ENCODE results near the gene ING4.
"Not testable (repeated sequence)": the region's sequence is repeated elsewhere in the genome, so short reads cannot be mapped to it uniquely, and the experiment has no call there.

ING4 gene

GRCh38 chr12:6662906-6663742 is at the start of gene ING4:
TSS of gene ING4 (minus strand) at chr12:6663119. CDS start at chr12:6663101, 18 bp downstream.
- DNase-seq (ENCODE audit: low read depth) = peak; percentile 89

GRCh38 chr12:6708960-6709394 is 46.1 kb upstream of the ING4 start:
- no peak for DNase-seq (ENCODE audit: low read depth)

DNA sequence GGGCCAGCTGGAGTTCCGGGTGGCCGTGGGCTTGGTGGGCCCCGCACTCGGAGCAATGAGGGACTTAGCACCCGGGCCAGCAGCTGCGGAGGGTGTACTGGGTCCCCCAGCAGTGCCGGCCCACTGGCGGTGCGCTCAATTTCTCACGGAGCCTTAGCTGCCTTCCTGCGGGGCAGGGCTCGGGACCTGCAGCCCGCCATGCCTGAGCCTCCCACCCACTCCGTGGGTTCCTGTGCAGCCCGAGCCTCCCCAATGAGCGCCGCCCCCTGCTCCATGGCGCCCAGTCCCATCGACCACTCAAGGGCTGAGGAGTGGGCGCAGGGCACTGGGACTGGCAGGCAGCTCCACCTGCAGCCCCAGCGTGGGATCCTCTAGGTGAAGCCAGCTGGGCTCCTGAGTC is 45.4 kb upstream of the ING4 start:
- not testable (repeated sequence) for DNase-seq (ENCODE audit: low read depth)

DNA sequence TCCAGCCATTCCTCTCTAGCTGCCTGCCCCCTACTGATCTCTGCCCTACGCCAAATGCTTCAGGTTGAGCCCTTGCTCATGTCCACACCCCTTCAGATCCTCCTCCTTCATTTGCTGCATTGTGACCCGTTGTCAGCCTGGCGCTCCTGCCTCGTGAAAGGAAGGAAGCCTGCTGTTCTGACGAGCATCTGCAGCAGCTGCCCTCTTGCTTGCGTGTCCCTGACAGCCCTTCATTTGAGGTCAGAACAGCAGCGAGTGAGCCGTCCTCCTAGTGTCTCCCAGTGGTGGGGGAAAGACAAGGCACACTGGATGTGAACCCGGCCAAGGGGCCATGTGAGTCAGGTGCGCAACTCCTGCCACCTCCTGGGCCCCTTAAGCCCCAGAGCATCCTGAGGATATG is 40.7 kb upstream of the ING4 start:
- no peak for DNase-seq (ENCODE audit: low read depth)

DNA sequence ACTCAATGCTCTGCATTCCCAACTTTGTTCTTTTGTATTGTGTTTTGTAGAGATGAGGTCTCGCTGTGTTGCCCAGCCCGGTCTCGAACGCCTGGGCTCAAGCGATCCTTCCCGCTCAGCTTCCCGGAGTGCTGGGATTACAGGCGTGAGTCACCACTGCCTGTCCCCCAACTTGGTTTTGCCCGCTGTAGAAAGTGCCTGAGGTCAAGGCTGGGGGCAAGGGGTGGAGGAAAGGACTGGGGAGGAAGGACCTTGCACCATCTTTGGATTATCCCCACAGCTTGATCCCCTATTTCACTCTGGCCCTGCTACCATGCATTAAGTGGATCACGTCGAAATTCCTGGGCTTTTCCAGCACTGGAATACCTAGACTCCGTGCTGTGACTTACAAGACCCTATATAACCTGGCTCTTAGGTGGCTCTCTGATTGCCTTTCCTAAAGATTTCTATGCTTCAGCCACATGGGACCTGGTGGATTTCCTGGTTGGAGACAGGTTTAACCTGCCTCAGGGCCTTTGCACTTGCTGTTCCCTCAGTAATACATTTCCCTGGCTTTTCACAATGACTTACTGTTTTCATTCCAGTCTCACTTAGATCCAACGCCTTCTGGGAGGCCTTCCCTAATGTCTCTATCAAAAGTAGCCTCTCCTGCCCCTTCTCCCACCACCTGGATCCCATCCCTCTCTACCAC is 38.3 kb upstream of the ING4 start:
- DNase-seq (ENCODE audit: low read depth) = no peak

- peak; percentile 43 for DNase-seq (ENCODE audit: low read depth)
Observed at GRCh38 chr12:6700646-6701051, 37.7 kb upstream of the ING4 start, which contains the start of gene PIANP. TSS of gene PIANP (minus strand) at chr12:6700815. CDS start at chr12:6698061, 2,754 bp downstream.

- DNase-seq (ENCODE audit: low read depth) = no peak
Observed at GRCh38 chr12:6699989-6700645, 37.2 kb upstream of the ING4 start.

DNA sequence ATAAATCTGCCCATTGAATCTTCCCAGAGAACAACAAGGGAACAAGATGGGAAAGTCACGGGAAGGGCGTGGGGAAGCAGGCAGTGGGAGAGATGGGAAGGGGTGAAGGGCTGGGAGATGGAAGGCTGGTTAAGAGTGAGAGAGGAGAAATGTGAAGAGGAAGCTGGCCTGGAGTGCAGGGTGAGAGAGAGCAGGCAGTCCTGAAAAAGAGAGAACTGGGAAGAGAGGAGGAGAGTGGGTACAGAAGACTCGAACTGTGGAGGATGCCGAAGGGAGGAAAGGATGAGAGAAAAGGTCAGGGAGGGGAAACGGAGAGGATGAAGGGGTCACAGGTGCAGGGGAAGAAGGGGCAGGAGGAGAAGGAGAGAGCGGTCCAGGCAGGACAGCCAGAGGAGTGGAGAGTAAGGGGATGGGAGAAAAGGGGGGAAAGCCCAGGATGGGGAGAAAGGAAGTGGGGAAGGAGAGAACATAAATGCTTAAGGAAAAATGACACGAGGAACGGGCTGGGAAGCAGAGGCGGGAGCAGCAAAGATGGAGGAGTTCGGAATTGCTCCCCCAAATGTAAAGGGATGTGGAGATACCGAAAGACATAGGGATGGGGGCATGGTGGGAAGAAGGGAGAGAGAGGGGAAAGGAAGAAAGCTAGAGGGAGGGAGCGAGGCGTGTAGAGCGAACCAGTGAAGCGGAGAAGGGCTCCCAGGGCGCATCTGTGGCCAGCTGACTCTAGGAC is 36.5 kb upstream of the ING4 start:
- DNase-seq (ENCODE audit: low read depth) = no peak

GRCh38 chr12:6698352-6699046 is 35.6 kb upstream of the ING4 start:
- no peak for DNase-seq (ENCODE audit: low read depth)

DNA sequence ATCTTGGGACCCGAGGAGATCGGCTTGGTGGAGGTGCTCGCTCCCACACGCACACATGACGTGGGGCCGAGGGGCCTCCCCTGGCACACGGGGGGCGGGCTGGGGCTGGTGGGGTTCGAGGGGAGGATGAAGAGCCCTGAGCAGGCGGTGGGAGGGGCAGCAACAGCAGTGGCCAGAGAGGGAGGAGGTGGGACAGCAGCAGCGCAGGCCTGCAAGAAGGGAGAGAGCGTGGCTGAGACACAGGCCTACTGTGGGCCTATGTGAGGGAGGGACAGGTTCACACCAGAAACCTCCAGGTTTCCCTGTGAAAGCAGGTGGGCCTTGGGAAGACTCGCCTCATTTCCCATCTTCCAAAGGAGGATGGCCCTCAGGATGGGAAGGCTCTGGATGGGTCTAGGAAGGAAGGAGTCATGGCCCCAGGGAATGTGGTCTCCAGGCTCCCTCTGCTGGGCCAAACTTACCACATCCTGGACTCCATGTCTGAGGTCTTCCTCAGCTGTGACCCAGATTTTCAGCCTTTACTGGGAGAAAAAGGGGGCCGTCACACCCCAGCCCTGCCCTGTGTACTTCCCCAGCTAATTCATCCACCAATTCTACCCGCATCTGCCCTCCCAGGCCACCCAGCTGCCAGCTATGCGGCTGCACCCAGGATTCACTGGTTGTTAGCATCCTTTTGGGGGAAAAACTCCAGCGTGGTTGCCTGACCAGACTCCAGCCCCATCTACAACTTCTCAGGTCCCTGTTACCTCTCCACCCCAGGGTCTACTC is 34.8 kb upstream of the ING4 start:
- no peak for DNase-seq (ENCODE audit: low read depth)

- no peak for DNase-seq (ENCODE audit: low read depth)
Observed at GRCh38 chr12:6696690-6697583, 34.0 kb upstream of the ING4 start.

DNA sequence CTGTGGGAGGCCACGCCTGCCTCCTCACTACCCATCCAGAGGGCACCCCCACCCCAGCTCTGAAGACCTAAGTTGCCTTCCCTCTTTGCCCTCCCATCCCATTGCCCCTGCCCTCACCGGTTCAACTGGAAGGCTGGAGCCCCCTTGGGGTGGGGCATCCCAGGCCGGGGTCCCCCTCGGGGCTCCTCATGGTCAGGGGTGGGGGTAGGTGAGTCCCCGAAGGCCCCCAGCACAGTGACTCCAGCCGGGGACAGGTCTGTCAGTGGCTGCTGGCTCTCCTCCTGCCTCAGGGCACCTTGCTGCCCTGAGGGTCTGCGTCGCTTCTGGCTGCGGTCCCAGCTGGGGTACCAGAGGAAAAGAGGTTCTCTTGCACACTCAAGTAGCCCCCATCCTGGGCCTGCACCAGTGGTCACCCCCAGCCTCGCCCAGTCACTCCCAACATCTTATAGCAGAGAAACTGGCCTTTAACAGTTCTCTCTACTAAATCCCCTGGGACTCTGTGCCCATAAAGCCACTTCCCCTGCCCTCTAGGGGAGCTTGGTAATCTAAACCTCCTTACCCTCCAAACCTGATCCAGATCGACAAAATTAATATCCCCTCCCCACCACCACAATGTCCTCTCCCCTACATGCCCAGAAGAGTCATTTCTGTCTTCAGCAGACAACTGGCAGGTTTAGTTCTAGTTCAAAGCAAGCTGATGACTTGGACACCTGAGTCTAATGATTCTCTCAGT is 32.6 kb upstream of the ING4 start:
- no peak for DNase-seq (ENCODE audit: low read depth)

GRCh38 chr12:6694701-6695100 is 31.8 kb upstream of the ING4 start:
- DNase-seq (ENCODE audit: low read depth) = no peak

- DNase-seq (ENCODE audit: low read depth) = no peak
Observed at GRCh38 chr12:6693832-6694355, 31.0 kb upstream of the ING4 start.

DNA sequence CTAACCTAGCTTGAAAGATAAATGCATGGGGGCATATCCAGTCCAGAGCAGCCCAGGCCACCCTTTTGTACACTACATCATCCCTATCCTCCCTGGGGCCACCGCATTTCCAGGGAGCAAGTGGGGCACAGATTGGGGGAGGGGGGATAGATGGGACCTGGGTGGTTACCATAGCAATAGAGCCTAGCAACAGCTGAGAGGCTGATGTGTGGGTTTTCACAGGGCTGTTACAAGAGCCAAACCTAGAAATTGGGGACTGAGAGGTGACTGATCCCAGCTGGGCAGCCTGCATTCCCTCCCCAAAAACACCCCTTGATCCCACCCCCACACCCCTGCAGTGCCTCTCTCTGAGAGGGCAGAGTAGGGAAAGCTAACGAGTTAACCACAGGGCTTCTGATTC is 30.0 kb upstream of the ING4 start:
- DNase-seq (ENCODE audit: low read depth) = no peak

DNA sequence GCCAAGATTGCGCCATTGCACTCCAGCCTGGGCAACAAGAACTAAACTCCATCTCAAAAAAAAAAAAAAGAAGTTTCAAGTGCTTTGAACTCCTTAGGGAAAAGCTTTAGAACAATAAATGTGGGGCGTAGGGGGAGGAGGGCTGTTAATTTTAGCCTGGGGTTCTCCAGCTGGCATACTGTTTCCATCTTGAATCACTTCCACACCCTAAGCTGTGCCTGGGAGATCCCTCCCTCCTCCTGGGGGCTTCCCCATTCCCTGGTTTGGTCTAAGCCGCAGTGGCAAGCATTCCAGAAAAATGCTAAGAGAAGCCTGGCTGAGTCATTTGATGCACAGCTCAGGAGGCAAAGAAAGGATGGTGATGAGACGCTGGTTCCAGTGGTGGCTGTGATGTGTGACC is 28.6 kb upstream of the ING4 start:
- DNase-seq (ENCODE audit: low read depth) = no peak

- DNase-seq (ENCODE audit: low read depth) = peak; percentile 87
Observed at GRCh38 chr12:6688999-6689882, 26.3 kb upstream of the ING4 start, which contains the start of gene ZNF384. TSS of gene ZNF384 (minus strand) at chr12:6689375. CDS start at chr12:6679520, 9,855 bp downstream.

All from activated T-cell treated with anti-CD3 and anti-CD28 coated beads for 1 hour (primary cell).